Naive thymus-derived CD4-positive, alpha-beta T cell (primary cell): Measurements from ENCODE around the gene MRPS21. TPM values are rescaled to one million over a fixed set of nuclear protein-coding genes. Genes with fewer than 3 reads are reported as not detected.

Experiments used
- polyA plus RNA-seq, 2 donors: library from polyadenylated mRNA; unstranded; fragments of 300-500 nt; fragmentation: Illumina TruSeq; gene quantifications; one replicate each; pipeline ENCODE4 v1.2.3, GENCODE V29; 2021
- total RNA-seq, 6 experiments: library from RNA in 5 of 6; stranded (reverse) in 5 of 6; gene quantifications; 1 replicate in 5 of 6; 2 replicates in 1 of 6; pipeline ENCODE4 v1.2.3 and lab custom pipeline; 2021 to 2026

MRPS21 gene
- total and polyA plus RNA-seq, 7 experiments from 2014 or later: 47.9 to 92.9 (median 67.5) TPM

Other genes with a start within 250 kb of the MRPS21 start
- 10 to 100 TPM; 20.3 to 37.7 (median 29.3) TPM for gene VPS45, start 226.1 kb upstream of the MRPS21 start, total RNA-seq
- gene VPS45, start 226.1 kb upstream of the MRPS21 start, polyA plus RNA-seq: 10 to 100 TPM; 24.0 to 25.6 TPM
- gene PLEKHO1, start 143.9 kb upstream of the MRPS21 start, total RNA-seq: 100 to 1,000 TPM in 2 of 5 experiments, 10 to 100 TPM in 3; 64.9 to 111 (median 94.1) TPM
- gene PLEKHO1, start 143.9 kb upstream of the MRPS21 start, polyA plus RNA-seq: 10 to 100 TPM; 33.4 to 33.7 TPM
- 100 to 1,000 TPM in 1 of 5 experiments, 10 to 100 TPM in 4; 35.6 to 156 (median 44.8) TPM for gene ANP32E, start 57.7 kb upstream of the MRPS21 start, total RNA-seq
- 10 to 100 TPM; 41.4 to 56.4 TPM for gene ANP32E, start 57.7 kb upstream of the MRPS21 start, polyA plus RNA-seq
- gene CA14, start 36.1 kb upstream of the MRPS21 start, total RNA-seq: not detected
- 1 to 10 TPM in 1 of 2 donors, under 1 TPM in 1; 0.35 to 1.7 TPM for gene CA14, start 36.1 kb upstream of the MRPS21 start, polyA plus RNA-seq
- 100 to 1,000 TPM; 112 to 143 (median 127) TPM for gene APH1A, start 24.8 kb upstream of the MRPS21 start, total RNA-seq
- 10 to 100 TPM; 70.7 to 81.4 TPM for gene APH1A, start 24.8 kb upstream of the MRPS21 start, polyA plus RNA-seq
- gene C1orf54, start 21.1 kb upstream of the MRPS21 start, total RNA-seq: 1 to 10 TPM; 1.5 to 7.8 (median 4.3) TPM
- gene C1orf54, start 21.1 kb upstream of the MRPS21 start, polyA plus RNA-seq: 1 to 10 TPM; 2.7 to 5.6 TPM
- gene CIART, start 11.3 kb upstream of the MRPS21 start, total RNA-seq: 1 to 10 TPM; 1.4 to 2.6 (median 2.4) TPM
- 1 to 10 TPM in 1 of 2 donors, under 1 TPM in 1; 0.87 to 2.0 TPM for gene CIART, start 11.3 kb upstream of the MRPS21 start, polyA plus RNA-seq
- gene PRPF3, start 27.7 kb downstream of the MRPS21 start, total RNA-seq: 100 to 1,000 TPM in 4 of 5 experiments, 10 to 100 TPM in 1; 89.6 to 176 (median 160) TPM
- 10 to 100 TPM; 14.8 to 37.4 TPM for gene PRPF3, start 27.7 kb downstream of the MRPS21 start, polyA plus RNA-seq
- 10 to 100 TPM; 33.2 to 62.2 (median 40.6) TPM for gene RPRD2, start 70.3 kb downstream of the MRPS21 start, total RNA-seq
- gene RPRD2, start 70.3 kb downstream of the MRPS21 start, polyA plus RNA-seq: 10 to 100 TPM; 27.5 to 51.2 TPM
- 10 to 100 TPM; 30.3 to 39.0 (median 36.4) TPM for gene TARS2, start 193.6 kb downstream of the MRPS21 start, total RNA-seq
- gene TARS2, start 193.6 kb downstream of the MRPS21 start, polyA plus RNA-seq: 10 to 100 TPM; 28.3 to 29.4 TPM
- gene ECM1, start 214.2 kb downstream of the MRPS21 start, total RNA-seq: 1 to 10 TPM in 3 of 5 experiments, under 1 TPM in 2; 0.29 to 2.4 (median 1.4) TPM
- not detected for gene ECM1, start 214.2 kb downstream of the MRPS21 start, polyA plus RNA-seq
- 1 to 10 TPM in 1 of 5 experiments, under 1 TPM in 1, not detected in 3; 0.44 to 2.5 TPM for gene FALEC, start 221.9 kb downstream of the MRPS21 start, total RNA-seq
- under 1 TPM in 1 of 2 donors, not detected in 1; 0.76 TPM for gene FALEC, start 221.9 kb downstream of the MRPS21 start, polyA plus RNA-seq